HG03095 (cell line): ENCODE data around the gene GOLGA6L6.
"Not testable (repeated sequence)": the region's sequence is repeated elsewhere in the genome, so short reads cannot be mapped to it uniquely, and the experiment has no call there.

ENCODE experiments used
- ATAC-seq: cut with Tn5 transposase; IDR thresholded peaks from one replicate; pipeline ENCODE4 v1.9.1; 2021; ENCODE audit warnings: moderate library complexity; ENCODE audit not compliant: unreplicated experiment

GOLGA6L6 gene

GRCh38 chr15:20541700-20542099 lies at the start of gene GOLGA6L6:
TSS of gene GOLGA6L6 (minus strand) at chr15:20541800. CDS start at chr15:20541709, 91 bp downstream.
- not testable (repeated sequence) for ATAC-seq

GRCh38 chr15:20590069-20590468 lies 48.5 kb upstream of the GOLGA6L6 start:
- ATAC-seq, result not testable (repeated sequence)

- ATAC-seq, result not testable (repeated sequence)
Measured at GRCh38 chr15:20586821-20587220, 45.2 kb upstream of the GOLGA6L6 start.

- not testable (repeated sequence) for ATAC-seq
Measured at GRCh38 chr15:20582726-20583115, 41.1 kb upstream of the GOLGA6L6 start.

- ATAC-seq, result not testable (repeated sequence)
Measured at GRCh38 chr15:20582109-20582725, 40.6 kb upstream of the GOLGA6L6 start.

- ATAC-seq, result not testable (repeated sequence)
Measured at GRCh38 chr15:20581261-20582108, 39.9 kb upstream of the GOLGA6L6 start.

GRCh38 chr15:20579662-20580061 lies 38.1 kb upstream of the GOLGA6L6 start:
- ATAC-seq, result not testable (repeated sequence)

- ATAC-seq, result not testable (repeated sequence)
Measured at GRCh38 chr15:20551289-20551688, 9.7 kb upstream of the GOLGA6L6 start.

GRCh38 chr15:20505926-20506658 lies 35.5 kb downstream of the GOLGA6L6 start:
- not testable (repeated sequence) for ATAC-seq

GRCh38 chr15:20502839-20503238 lies 38.8 kb downstream of the GOLGA6L6 start:
- ATAC-seq, result not testable (repeated sequence)

GRCh38 chr15:20501512-20502222 lies 39.9 kb downstream of the GOLGA6L6 start:
- not testable (repeated sequence) for ATAC-seq

GRCh38 chr15:20497781-20498180 lies 43.8 kb downstream of the GOLGA6L6 start:
- not testable (repeated sequence) for ATAC-seq

- not testable (repeated sequence) for ATAC-seq
Measured at GRCh38 chr15:20493035-20493434, 48.6 kb downstream of the GOLGA6L6 start.

- ATAC-seq, result not testable (repeated sequence)
Measured at GRCh38 chr15:20492598-20492997, 49.0 kb downstream of the GOLGA6L6 start.

- not testable (repeated sequence) for ATAC-seq
Measured at GRCh38 chr15:20489320-20489719, 52.3 kb downstream of the GOLGA6L6 start.
